ENCODE measurements around the gene ACVRL1.

- TF ChIP-seq EZH2 (IDR thresholded peaks at IDR 0.05; ENCODE audit: low read length): no peak
- TF ChIP-seq, protein P1, sequence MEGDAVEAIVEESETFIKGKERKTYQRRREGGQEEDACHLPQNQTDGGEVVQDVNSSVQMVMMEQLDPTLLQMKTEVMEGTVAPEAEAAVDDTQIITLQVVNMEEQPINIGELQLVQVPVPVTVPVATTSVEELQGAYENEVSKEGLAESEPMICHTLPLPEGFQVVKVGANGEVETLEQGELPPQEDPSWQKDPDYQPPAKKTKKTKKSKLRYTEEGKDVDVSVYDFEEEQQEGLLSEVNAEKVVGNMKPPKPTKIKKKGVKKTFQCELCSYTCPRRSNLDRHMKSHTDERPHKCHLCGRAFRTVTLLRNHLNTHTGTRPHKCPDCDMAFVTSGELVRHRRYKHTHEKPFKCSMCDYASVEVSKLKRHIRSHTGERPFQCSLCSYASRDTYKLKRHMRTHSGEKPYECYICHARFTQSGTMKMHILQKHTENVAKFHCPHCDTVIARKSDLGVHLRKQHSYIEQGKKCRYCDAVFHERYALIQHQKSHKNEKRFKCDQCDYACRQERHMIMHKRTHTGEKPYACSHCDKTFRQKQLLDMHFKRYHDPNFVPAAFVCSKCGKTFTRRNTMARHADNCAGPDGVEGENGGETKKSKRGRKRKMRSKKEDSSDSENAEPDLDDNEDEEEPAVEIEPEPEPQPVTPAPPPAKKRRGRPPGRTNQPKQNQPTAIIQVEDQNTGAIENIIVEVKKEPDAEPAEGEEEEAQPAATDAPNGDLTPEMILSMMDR (optimal IDR thresholded peaks at IDR 0.05 in 1 of 3, IDR thresholded peaks at IDR 0.05 in 1 of 3, conservative IDR thresholded peaks at IDR 0.05 in 1 of 3; ENCODE audit: extremely low read depth in 1 of 3, insufficient read depth in 2 of 3, low read length in 3 of 3): no peak
These were observed 23.2 kb upstream of the ACVRL1 start for GRCh38 chr12:51883998-51884675.

Measured in keratinocyte (primary cell).